Measurements from ENCODE around the gene GRM5.

The GRM5 gene

DNA sequence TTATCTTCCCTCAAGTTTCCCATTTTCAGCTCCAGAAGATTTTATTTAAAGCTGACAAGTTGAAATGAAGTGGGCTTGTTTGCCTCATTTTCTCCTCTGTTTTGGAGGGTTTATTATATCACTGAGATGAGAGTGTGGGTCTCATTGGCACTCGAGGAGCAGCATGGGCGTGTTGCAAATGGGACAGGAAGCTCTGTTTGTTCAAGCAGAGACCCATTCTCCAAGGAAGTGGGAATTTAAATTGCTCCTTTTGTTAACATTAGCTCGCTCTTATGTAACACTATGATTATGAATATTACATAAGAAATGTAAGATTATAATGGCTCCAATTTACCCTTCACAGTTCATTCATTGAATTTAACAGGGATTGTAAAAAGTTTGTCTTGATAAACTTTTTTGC, 410.6 kb downstream of the GRM5 start:
- H3K4me1 Mint-ChIP-seq = peaks cover 6% of the 10 kb centered on the region
- no peaks in the 10 kb centered on the region for H3K9me3 Mint-ChIP-seq
- H3K27ac Mint-ChIP-seq = no peak overlapping the region
- H3K27me3 Mint-ChIP-seq = no peaks in the 10 kb centered on the region
- no peak overlapping the region for H3K4me3 Mint-ChIP-seq
- no peak for ATAC-seq
- no peaks in the 10 kb centered on the region for H3K36me3 Mint-ChIP-seq

DNA sequence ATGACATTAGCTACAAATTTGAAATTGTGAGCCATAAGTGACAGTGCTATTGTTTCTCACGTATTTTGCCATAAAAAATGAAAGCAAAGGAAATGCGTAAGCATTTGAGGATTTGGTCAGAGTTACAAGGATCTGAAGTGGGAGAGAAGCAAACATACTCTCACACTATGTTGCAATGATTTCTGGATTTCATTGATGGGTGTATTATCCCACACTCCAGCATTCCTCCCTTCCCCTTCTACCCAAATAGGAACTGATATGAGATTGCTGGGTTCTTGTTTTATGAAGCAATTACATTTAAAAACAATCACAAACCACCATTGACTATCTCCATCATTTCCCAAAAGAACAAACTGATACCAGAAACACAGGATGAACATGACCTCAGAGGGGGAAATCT, 414.2 kb downstream of the GRM5 start:
- H3K9me3 Mint-ChIP-seq = no peaks in the 10 kb centered on the region
- H3K4me3 Mint-ChIP-seq = no peak overlapping the region
- no peaks in the 10 kb centered on the region for H3K36me3 Mint-ChIP-seq
- H3K4me1 Mint-ChIP-seq = no peaks in the 10 kb centered on the region
- no peaks in the 10 kb centered on the region for H3K27me3 Mint-ChIP-seq
- no peak overlapping the region for H3K27ac Mint-ChIP-seq
- ATAC-seq = no peak

- ATAC-seq = no peak
- peaks cover 3% of the 10 kb centered on the region for H3K9me3 Mint-ChIP-seq
- H3K4me1 Mint-ChIP-seq = no peaks in the 10 kb centered on the region
- H3K4me3 Mint-ChIP-seq = no peak overlapping the region
- no peaks in the 10 kb centered on the region for H3K27me3 Mint-ChIP-seq
- H3K36me3 Mint-ChIP-seq = no peaks in the 10 kb centered on the region
- no peak overlapping the region for H3K27ac Mint-ChIP-seq
Measured at GRCh38 chr11:88644724-88645123, 421.1 kb downstream of the GRM5 start.

DNA sequence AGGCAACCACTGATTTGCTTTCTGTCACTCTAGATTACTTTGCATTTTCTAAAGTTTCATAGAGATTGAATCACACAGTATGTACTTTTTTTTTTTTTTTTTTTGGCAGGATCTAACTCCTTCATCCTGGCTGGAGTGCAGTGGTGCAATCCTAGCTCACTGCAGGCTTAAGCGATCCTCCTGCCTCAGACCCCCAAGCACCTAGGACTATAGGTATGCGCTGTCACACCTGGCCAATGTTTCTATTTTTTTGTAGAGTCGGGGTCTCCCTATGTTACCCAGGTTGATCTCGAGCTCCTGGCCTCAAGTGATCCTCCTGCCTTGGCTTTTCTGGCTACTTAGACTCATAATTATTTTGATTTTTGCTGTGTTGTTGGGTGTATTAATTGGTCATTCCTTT, 433.6 kb downstream of the GRM5 start:
- ATAC-seq = no peak
- peaks cover 2% of the 10 kb centered on the region for H3K9me3 Mint-ChIP-seq
- H3K4me3 Mint-ChIP-seq = no peak overlapping the region
- H3K27me3 Mint-ChIP-seq = no peaks in the 10 kb centered on the region
- no peak overlapping the region for H3K27ac Mint-ChIP-seq
- H3K4me1 Mint-ChIP-seq = no peaks in the 10 kb centered on the region
- no peaks in the 10 kb centered on the region for H3K36me3 Mint-ChIP-seq

DNA sequence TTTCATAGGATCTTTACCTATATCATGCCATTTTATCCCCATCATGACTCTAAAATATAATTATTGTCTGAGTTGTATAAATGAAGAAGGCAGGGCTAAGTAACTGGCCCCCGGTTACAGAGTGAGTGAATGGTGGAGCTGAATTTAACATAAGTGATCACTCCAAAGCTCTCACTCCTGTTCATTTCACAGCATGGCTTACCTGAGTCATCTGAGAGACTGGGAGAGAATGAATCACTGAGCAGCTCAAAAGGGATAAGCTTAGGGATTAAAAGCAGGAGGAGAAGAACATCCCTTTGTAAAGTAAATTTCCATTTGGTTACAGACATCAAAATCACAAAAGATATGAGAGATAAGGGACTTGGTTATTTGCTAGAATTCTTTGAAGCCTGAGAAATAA, 434.3 kb downstream of the GRM5 start:
- H3K4me3 Mint-ChIP-seq = no peak overlapping the region
- no peak for ATAC-seq
- H3K9me3 Mint-ChIP-seq = peaks cover 2% of the 10 kb centered on the region
- no peak overlapping the region for H3K27ac Mint-ChIP-seq
- no peaks in the 10 kb centered on the region for H3K27me3 Mint-ChIP-seq
- no peaks in the 10 kb centered on the region for H3K36me3 Mint-ChIP-seq
- no peaks in the 10 kb centered on the region for H3K4me1 Mint-ChIP-seq

DNA sequence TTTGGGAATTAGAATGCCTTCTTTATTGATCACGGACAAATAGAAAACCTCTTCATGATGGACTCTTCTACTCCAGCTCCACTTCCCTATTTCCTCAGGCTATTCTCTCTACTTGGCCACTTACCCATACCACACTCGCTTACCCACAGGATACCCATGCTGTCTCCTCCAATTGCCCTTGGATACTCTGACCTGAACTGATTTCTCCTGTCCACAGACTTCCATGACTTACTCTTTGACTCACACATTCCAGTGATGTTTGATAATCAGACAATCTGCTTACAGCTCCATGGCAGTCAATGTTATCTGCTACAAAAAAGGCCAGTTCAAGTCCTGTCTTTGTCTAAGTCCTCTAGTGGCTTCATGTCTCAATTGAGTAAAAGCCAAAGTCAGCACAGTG, 436.3 kb downstream of the GRM5 start:
- Mint-ChIP-seq H3K27me3 (no peaks in the 10 kb centered on the region), H3K27ac (no peak overlapping the region), H3K4me3 (no peak overlapping the region), H3K9me3 (no peaks in the 10 kb centered on the region), H3K4me1 (no peaks in the 10 kb centered on the region), H3K36me3 (no peaks in the 10 kb centered on the region)
- ATAC-seq = no peak

DNA sequence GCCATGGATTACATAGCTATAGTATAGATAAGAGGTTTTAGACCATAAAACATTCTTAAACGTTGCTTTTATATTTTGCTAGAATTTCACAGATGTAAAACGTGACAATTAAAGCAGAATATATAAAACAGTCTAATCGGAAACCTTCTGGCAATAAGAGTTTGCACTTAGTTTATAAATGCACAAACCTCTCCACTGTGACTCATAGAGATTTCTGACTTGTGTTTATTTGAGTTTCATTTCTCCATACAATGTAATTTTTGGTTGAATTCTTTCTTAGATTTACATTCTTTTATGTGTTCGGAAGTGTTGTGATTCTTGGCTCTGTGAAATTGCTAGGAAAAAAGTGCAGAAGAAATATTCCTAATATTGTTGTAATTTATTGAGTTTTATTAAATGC, 439.6 kb downstream of the GRM5 start:
- Mint-ChIP-seq H3K4me3 (no peak overlapping the region), H3K27me3 (no peaks in the 10 kb centered on the region), H3K36me3 (no peaks in the 10 kb centered on the region), H3K4me1 (no peaks in the 10 kb centered on the region), H3K9me3 (no peaks in the 10 kb centered on the region), H3K27ac (no peak overlapping the region)
- ATAC-seq = no peak

GRCh38 chr11:88623531-88623930, 442.3 kb downstream of the GRM5 start:
- no peaks in the 10 kb centered on the region for H3K9me3 Mint-ChIP-seq
- no peak overlapping the region for H3K4me3 Mint-ChIP-seq
- ATAC-seq = no peak
- H3K27me3 Mint-ChIP-seq = no peaks in the 10 kb centered on the region
- no peak overlapping the region for H3K27ac Mint-ChIP-seq
- no peaks in the 10 kb centered on the region for H3K36me3 Mint-ChIP-seq
- H3K4me1 Mint-ChIP-seq = no peaks in the 10 kb centered on the region

- Mint-ChIP-seq H3K27me3 (no peaks in the 10 kb centered on the region), H3K9me3 (no peaks in the 10 kb centered on the region), H3K27ac (no peak overlapping the region), H3K4me3 (no peak overlapping the region), H3K36me3 (no peaks in the 10 kb centered on the region), H3K4me1 (no peaks in the 10 kb centered on the region)
- ATAC-seq = no peak
Measured at GRCh38 chr11:88620568-88621130, 445.1 kb downstream of the GRM5 start.

DNA sequence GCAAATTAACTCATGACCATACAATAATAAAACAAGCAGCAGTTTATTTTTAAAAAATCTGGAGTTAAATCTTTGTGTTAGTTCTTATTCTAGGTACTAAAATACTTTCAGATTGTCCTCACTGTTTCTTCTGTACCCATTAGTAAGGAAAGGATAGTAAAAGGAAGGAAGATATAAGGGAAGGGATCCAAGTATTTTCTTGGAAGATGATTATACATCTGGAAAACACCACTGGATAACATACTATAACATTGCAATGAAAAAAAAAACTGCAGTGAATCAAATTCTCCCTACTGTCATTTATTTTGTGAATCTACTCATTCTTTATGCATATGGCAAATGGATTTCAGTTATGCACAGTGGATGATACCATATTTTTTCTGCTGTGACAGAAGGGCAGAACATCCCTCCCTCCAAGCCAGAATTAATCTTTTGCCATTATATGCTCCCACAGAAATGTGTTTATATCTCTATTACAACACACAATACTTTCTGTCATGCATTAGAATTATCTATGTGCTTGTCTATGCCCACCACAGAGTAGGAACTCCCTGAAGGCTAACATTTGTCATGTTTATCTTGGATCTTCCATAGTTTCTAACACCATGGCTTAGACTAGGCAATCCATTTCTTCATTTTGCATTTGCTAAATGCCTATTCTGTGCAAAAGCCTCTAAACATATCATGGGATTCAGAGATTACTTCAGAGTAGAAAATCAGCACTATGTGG, 446.0 kb downstream of the GRM5 start:
- no peak overlapping the region for H3K27ac Mint-ChIP-seq
- H3K36me3 Mint-ChIP-seq = no peaks in the 10 kb centered on the region
- no peak overlapping the region for H3K4me3 Mint-ChIP-seq
- no peak for ATAC-seq
- H3K27me3 Mint-ChIP-seq = no peaks in the 10 kb centered on the region
- no peaks in the 10 kb centered on the region for H3K9me3 Mint-ChIP-seq
- H3K4me1 Mint-ChIP-seq = no peaks in the 10 kb centered on the region

DNA sequence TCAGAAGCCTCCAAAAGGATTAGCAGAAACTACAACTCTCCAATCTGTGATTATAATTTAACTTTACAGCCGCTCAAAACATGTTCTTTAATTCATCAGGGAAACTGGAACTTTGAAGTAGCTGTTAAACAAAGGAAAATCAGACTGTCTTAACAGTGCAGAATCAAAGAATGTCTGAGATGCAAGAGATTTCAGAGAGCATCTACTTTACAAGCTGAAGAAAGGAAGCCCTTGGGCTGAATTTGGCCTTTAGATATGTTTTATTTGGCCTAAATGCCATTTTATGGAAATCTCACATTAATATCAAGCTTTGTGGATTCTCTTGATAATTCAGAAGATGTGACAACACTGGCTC, 446.7 kb downstream of the GRM5 start:
- no peaks in the 10 kb centered on the region for H3K4me1 Mint-ChIP-seq
- no peak for ATAC-seq
- no peaks in the 10 kb centered on the region for H3K36me3 Mint-ChIP-seq
- H3K27ac Mint-ChIP-seq = no peak overlapping the region
- H3K4me3 Mint-ChIP-seq = no peak overlapping the region
- H3K27me3 Mint-ChIP-seq = no peaks in the 10 kb centered on the region
- H3K9me3 Mint-ChIP-seq = no peaks in the 10 kb centered on the region

GRCh38 chr11:88618327-88619070, 447.3 kb downstream of the GRM5 start:
- Mint-ChIP-seq H3K4me3 (no peak overlapping the region), H3K9me3 (no peaks in the 10 kb centered on the region), H3K27ac (no peak overlapping the region), H3K4me1 (no peaks in the 10 kb centered on the region), H3K36me3 (no peaks in the 10 kb centered on the region), H3K27me3 (no peaks in the 10 kb centered on the region)
- no peak for ATAC-seq

DNA sequence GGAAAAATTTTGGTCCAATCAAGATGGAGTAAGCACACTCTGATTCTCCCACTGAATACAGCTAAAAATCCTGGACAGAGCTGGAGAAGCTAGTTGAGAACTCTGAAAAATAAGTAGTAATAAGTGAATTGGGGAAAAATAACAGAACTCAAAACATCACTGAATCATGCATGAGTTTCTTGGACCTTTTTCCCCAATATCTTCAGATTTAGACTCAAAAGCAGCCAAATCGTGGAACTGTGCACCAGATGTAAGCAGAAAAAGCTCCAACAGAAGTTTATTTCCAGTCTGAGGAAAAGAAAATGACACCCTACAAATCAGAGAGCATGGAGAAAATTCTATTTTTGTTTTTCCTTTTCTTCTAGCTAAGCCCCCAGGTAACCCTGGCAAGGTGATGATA, 448.6 kb downstream of the GRM5 start:
- Mint-ChIP-seq H3K27ac (no peak overlapping the region), H3K9me3 (no peaks in the 10 kb centered on the region)
- ATAC-seq = no peak

GRCh38 chr11:88604260-88604659, 461.5 kb downstream of the GRM5 start:
- Mint-ChIP-seq H3K27me3 (no peaks in the 10 kb centered on the region), H3K4me3 (no peak overlapping the region)

More for the DNA sequence above, 448.6 kb downstream of the GRM5 start:
- Mint-ChIP-seq H3K4me3 (no peak overlapping the region), H3K4me1 (no peaks in the 10 kb centered on the region), H3K27me3 (no peaks in the 10 kb centered on the region), H3K36me3 (no peaks in the 10 kb centered on the region)

GRCh38 chr11:88603091-88603867, 462.5 kb downstream of the GRM5 start:
- Mint-ChIP-seq H3K4me3 (no peak overlapping the region), H3K36me3 (no peaks in the 10 kb centered on the region), H3K9me3 (peaks cover 6% of the 10 kb centered on the region), H3K4me1 (no peaks in the 10 kb centered on the region), H3K27me3 (no peaks in the 10 kb centered on the region), H3K27ac (no peak overlapping the region)
- ATAC-seq = no peak

More at GRCh38 chr11:88604260-88604659, 461.5 kb downstream of the GRM5 start:
- Mint-ChIP-seq H3K27ac (no peak overlapping the region), H3K9me3 (peaks cover 10% of the 10 kb centered on the region), H3K36me3 (no peaks in the 10 kb centered on the region), H3K4me1 (no peaks in the 10 kb centered on the region)
- no peak for ATAC-seq
